Gastroesophageal sphincter (tissue), 3 donors: ENCODE results near the gene SRSF9.

Experiments
- POLR2AphosphoS5 ChIP-seq: sonication (generic); formaldehyde crosslinking; IDR thresholded peaks from one replicate; pipeline ENCODE4 v1.6.1; 2017; ENCODE audit warnings: antibody characterized with exemption
- TF ChIP-seq, protein P1 (sequence below), 4 experiments: fragments of 200-600 bp in 2 of 4; fragments of 450-650 bp in 2 of 4; sonication (generic) in 1 of 4; IDR thresholded peaks; one replicate each; pipeline ENCODE4 v1.5.1; 2017 to 2019; ENCODE audit warnings: antibody characterized with exemption in 4 of 4, mild to moderate bottlenecking in 2 of 4, moderate library complexity in 2 of 4

DNA sequence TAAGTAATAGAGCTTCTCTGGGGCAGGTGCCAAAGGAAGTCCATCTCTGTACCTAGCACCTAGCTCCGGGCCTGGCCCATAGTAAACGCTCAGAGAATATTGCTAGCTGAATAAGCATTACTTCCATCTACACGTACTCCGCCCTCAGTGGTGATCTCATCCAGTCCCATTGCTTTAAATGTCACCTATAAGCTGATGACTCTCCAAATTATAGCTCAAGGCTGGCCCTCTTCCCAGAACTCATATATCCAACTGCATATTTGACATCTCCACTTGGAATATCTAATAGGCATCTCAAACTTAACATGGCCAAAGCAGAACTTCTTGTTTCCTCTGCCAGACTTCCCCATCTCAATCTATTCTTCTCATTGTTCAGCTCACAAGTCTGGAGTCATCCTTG, 19.5 kb upstream of the SRSF9 start:
- TF ChIP-seq, protein P1, sequence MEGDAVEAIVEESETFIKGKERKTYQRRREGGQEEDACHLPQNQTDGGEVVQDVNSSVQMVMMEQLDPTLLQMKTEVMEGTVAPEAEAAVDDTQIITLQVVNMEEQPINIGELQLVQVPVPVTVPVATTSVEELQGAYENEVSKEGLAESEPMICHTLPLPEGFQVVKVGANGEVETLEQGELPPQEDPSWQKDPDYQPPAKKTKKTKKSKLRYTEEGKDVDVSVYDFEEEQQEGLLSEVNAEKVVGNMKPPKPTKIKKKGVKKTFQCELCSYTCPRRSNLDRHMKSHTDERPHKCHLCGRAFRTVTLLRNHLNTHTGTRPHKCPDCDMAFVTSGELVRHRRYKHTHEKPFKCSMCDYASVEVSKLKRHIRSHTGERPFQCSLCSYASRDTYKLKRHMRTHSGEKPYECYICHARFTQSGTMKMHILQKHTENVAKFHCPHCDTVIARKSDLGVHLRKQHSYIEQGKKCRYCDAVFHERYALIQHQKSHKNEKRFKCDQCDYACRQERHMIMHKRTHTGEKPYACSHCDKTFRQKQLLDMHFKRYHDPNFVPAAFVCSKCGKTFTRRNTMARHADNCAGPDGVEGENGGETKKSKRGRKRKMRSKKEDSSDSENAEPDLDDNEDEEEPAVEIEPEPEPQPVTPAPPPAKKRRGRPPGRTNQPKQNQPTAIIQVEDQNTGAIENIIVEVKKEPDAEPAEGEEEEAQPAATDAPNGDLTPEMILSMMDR (IDR thresholded peaks at IDR 0.05): no peak
- TF ChIP-seq POLR2AphosphoS5: no peak
